IMR-90 (cell line): ENCODE data around the gene PINK1. TPM values are rescaled to one million over a fixed set of nuclear protein-coding genes. Genes with fewer than 3 reads are reported as not detected.

Source experiments
- ATAC-seq: fragments of 200-7000 bp; cut with Tn5 transposase; 2 replicates; pipeline ENCODE4 v1.9.1; 2020; ENCODE audit warnings: low read depth, mild to moderate bottlenecking, moderate library complexity
- BruUV-seq: library from RNA; stranded (reverse); fragments of 400-500 nt; replicated peaks from 2 replicates; lab custom pipeline; 2021; lab: Mats Ljungman, UMichigan
- CTCF ChIA-PET: fragments of 300-600 bp; formaldehyde crosslinking; extraction: SDS; loops from one replicate; lab custom pipeline; 2021; ENCODE audit warnings: antibody characterized with exemption; lab: Yijun Ruan, JAX
- POLR2A ChIA-PET: fragments of 300-600 bp; sonication (Branson Sonifier 250); formaldehyde crosslinking; loops from one replicate; lab custom pipeline; 2022; ENCODE audit warnings: antibody characterized with exemption; ENCODE audit not compliant: unreplicated experiment; lab: Charles Lee
- DNase-seq: peaks from one replicate; pipeline ENCODE4 v3.0.0; 2013
- H2AFZ ChIP-seq: replicated peaks from 2 replicates; pipeline ENCODE3; 2013; ENCODE audit warnings: low read length, mild to moderate bottlenecking; ENCODE audit not compliant: poor library complexity
- H2AK5ac ChIP-seq: 2 replicates; pipeline ENCODE4 v1.6.1; 2013; ENCODE audit warnings: low read depth, low read length, inconsistent platforms
- H2AK9ac ChIP-seq: replicated peaks from 2 replicates; pipeline ENCODE3; 2013; ENCODE audit warnings: mild to moderate bottlenecking, low read depth, low read length, moderate library complexity; ENCODE audit not compliant: poor library complexity
- H2BK120ac ChIP-seq: 2 replicates; pipeline ENCODE4 v1.6.1; 2013; ENCODE audit warnings: low read depth, low read length, inconsistent platforms
- H2BK15ac ChIP-seq: 3 replicates; pipeline ENCODE4 v1.6.1; 2013; ENCODE audit warnings: low read depth, low read length, inconsistent platforms
- H2BK20ac ChIP-seq: 2 replicates; pipeline ENCODE4 v1.6.1; 2013; ENCODE audit warnings: low read depth, mild to moderate bottlenecking, inconsistent platforms, low read length, moderate library complexity
- H2BK5ac ChIP-seq: 2 replicates; pipeline ENCODE4 v1.6.1; 2013; ENCODE audit warnings: mild to moderate bottlenecking, low read depth, low read length, inconsistent platforms; ENCODE audit not compliant: poor library complexity, severe bottlenecking
- H3K14ac ChIP-seq: replicated peaks from 2 replicates; pipeline ENCODE4 v1.6.1; 2013; ENCODE audit warnings: low read depth, low read length, inconsistent platforms
- H3K18ac ChIP-seq: 2 replicates; pipeline ENCODE4 v1.6.1; 2013; ENCODE audit warnings: low read depth, low read length, control low read depth
- H3K23ac ChIP-seq: 2 replicates; pipeline ENCODE4 v1.6.1; 2013; ENCODE audit warnings: low read depth, low read length, inconsistent platforms
- H3K27ac ChIP-seq: 2 replicates; pipeline ENCODE4 v1.5.1; 2013; ENCODE audit warnings: mild to moderate bottlenecking, control low read depth, low read length; ENCODE audit not compliant: insufficient read depth
- H3K27me3 ChIP-seq: 2 replicates; pipeline ENCODE4 v1.6.1; 2013; ENCODE audit warnings: low read length; ENCODE audit not compliant: control insufficient read depth, insufficient read depth
- H3K36me3 ChIP-seq: 2 replicates; pipeline ENCODE4 v1.6.1; 2013; ENCODE audit warnings: low read length, mixed read lengths; ENCODE audit not compliant: control insufficient read depth, insufficient read depth
- H3K4ac ChIP-seq: 2 replicates; pipeline ENCODE4 v1.6.1; 2013; ENCODE audit warnings: low read depth, low read length, inconsistent platforms
- H3K4me1 ChIP-seq: 2 replicates; pipeline ENCODE4 v1.6.1; 2013; ENCODE audit warnings: low read length, mixed read lengths; ENCODE audit not compliant: control insufficient read depth, insufficient read depth
- H3K4me2 ChIP-seq: 2 replicates; pipeline ENCODE4 v1.6.1; 2013; ENCODE audit warnings: low read depth, mild to moderate bottlenecking, control low read depth, low read length, moderate library complexity
- H3K4me3 ChIP-seq: 2 replicates; pipeline ENCODE4 v1.5.1; 2013; ENCODE audit warnings: low read depth, mild to moderate bottlenecking, control low read depth, low read length, moderate library complexity; ENCODE audit not compliant: insufficient read depth
- H3K56ac ChIP-seq: 2 replicates; pipeline ENCODE4 v1.6.1; 2013; ENCODE audit warnings: low read length, inconsistent platforms; ENCODE audit not compliant: insufficient read depth; ENCODE audit errors: extremely low read depth
- H3K79me1 ChIP-seq, 2 experiments: 2 replicates each; pipeline ENCODE4 v1.6.1; 2013; ENCODE audit warnings: low read length in 2 of 2, inconsistent platforms in 1 of 2, low read depth in 1 of 2
- H3K9ac ChIP-seq: 2 replicates; pipeline ENCODE4 v1.6.1; 2013; ENCODE audit warnings: low read depth, low read length, control low read depth
- H3K9me1 ChIP-seq: 2 replicates; pipeline ENCODE4 v1.6.1; 2013; ENCODE audit warnings: low read length, inconsistent platforms; ENCODE audit not compliant: insufficient read depth
- H3K9me3 ChIP-seq: 2 replicates; pipeline ENCODE4 v1.6.1; 2013; ENCODE audit warnings: low read length; ENCODE audit not compliant: control insufficient read depth, insufficient read depth
- H4K20me1 ChIP-seq: 2 replicates; pipeline ENCODE4 v1.6.1; 2013; ENCODE audit warnings: low read length, inconsistent platforms; ENCODE audit not compliant: insufficient read depth
- H4K5ac ChIP-seq: 2 replicates; pipeline ENCODE4 v1.6.1; 2013; ENCODE audit warnings: mild to moderate bottlenecking, low read depth, low read length, control low read depth
- H4K8ac ChIP-seq, 2 experiments: 2 replicates each; pipeline ENCODE4 v1.6.1; 2013; ENCODE audit warnings: low read depth in 2 of 2, low read length in 2 of 2, control low read depth in 1 of 2, inconsistent platforms in 1 of 2
- H4K91ac ChIP-seq: 2 replicates; pipeline ENCODE4 v1.6.1; 2013; ENCODE audit warnings: low read depth, low read length, inconsistent platforms; ENCODE audit not compliant: insufficient read depth
- BHLHE40 ChIP-seq: fragments of 150-350 bp; IDR thresholded peaks from 2 replicates; pipeline ENCODE4 v1.6.1; 2016; ENCODE audit warnings: mild to moderate bottlenecking, low read depth, low read length
- CEBPB ChIP-seq: IDR thresholded peaks from 2 replicates; pipeline ENCODE4 v1.6.1; 2012; ENCODE audit warnings: low read depth, low read length, improper control_type of control experiment
- CHD1 ChIP-seq: IDR thresholded peaks from 2 replicates; pipeline ENCODE4 v1.6.1; 2012; ENCODE audit warnings: low read depth, low read length, improper control_type of control experiment
- FOS ChIP-seq: fragments of 150-350 bp; IDR thresholded peaks from 2 replicates; pipeline ENCODE4 v1.6.1; 2016; ENCODE audit warnings: low read depth, low read length
- MAFK ChIP-seq: IDR thresholded peaks from 2 replicates; pipeline ENCODE4 v1.6.1; 2012; ENCODE audit warnings: low read depth, low read length, improper control_type of control experiment
- MAZ ChIP-seq: IDR thresholded peaks from 2 replicates; pipeline ENCODE4 v1.6.1; 2012; ENCODE audit warnings: low read depth, mild to moderate bottlenecking, low read length, improper control_type of control experiment, moderate library complexity, borderline replicate concordance
- MXI1 ChIP-seq: IDR thresholded peaks from 2 replicates; pipeline ENCODE4 v1.6.1; 2012; ENCODE audit warnings: low read depth, mild to moderate bottlenecking, low read length, moderate library complexity, borderline replicate concordance
- NFE2L2 ChIP-seq: fragments of 150-350 bp; IDR thresholded peaks from 2 replicates; pipeline ENCODE4 v1.6.1; 2016; ENCODE audit warnings: low read depth, mild to moderate bottlenecking, low read length
- POLR2A ChIP-seq: IDR thresholded peaks from 2 replicates; pipeline ENCODE4 v1.6.1; 2012; ENCODE audit warnings: mild to moderate bottlenecking, low read depth, low read length
- RAD21 ChIP-seq: IDR thresholded peaks from 2 replicates; pipeline ENCODE4 v1.6.1; 2012; ENCODE audit warnings: low read length, improper control_type of control experiment
- RCOR1 ChIP-seq: IDR thresholded peaks from 2 replicates; pipeline ENCODE4 v1.6.1; 2012; ENCODE audit warnings: mild to moderate bottlenecking, low read length, improper control_type of control experiment; ENCODE audit not compliant: insufficient replicate concordance
- RFX5 ChIP-seq: IDR thresholded peaks from 2 replicates; pipeline ENCODE4 v1.8.0; 2012; ENCODE audit warnings: low read depth, mild to moderate bottlenecking, low read length, moderate library complexity
- SMC3 ChIP-seq: fragments of 150-350 bp; IDR thresholded peaks from 2 replicates; pipeline ENCODE4 v1.6.1; 2016; ENCODE audit warnings: low read depth, mild to moderate bottlenecking, antibody characterized with exemption, low read length, moderate library complexity
- WGBS, 2 experiments: methylation state at CpG; one replicate each; pipeline versions ENCODE4 v1.1.5 to v1.1.7; 2013; ENCODE audit warnings: missing lambda C conversion rate in 2 of 2; ENCODE audit not compliant: insufficient read length in 1 of 2; ENCODE audit errors: extremely low coverage in 2 of 2; 5-methylcytosine and 5-hydroxymethylcytosine counted together
- dilution Hi-C: fragments of 300-500 bp; cut with HindIII; formaldehyde crosslinking; loops from one replicate; pipeline ENCODE4 v1.14.3; 2018; ENCODE audit warnings: low sequenced_read_pairs; ENCODE audit not compliant: unreplicated experiment
- in situ Hi-C: fragments of 300-500 bp; cut with MboI; formaldehyde crosslinking; loops from 3 replicates; pipeline ENCODE4 v1.14.3; 2019; ENCODE audit warnings: low sequenced_read_pairs, inconsistent platforms, mixed read lengths
- intact Hi-C: fragments of 100-400 bp; cut with micrococcal nuclease; formaldehyde crosslinking; loops from 2 replicates; pipeline ENCODE4 v1.10.0; 2022
- polyA plus RNA-seq, 3 experiments: library from polyadenylated mRNA; depleted of rRNA; stranded (reverse); fragments of >200 nt; gene quantifications; 2 replicates each; pipeline ENCODE4 v1.2.3, GENCODE V29; 2012; ENCODE audit warnings: low replicate concordance in 1 of 3
- total RNA-seq: library from RNA; depleted of rRNA; stranded (reverse); fragments of >200 nt; gene quantifications from 2 replicates; pipeline ENCODE4 v1.2.3, GENCODE V29; 2012
- TF ChIP-seq, protein P1 (sequence below): fragments of 150-350 bp; IDR thresholded peaks from 2 replicates; pipeline ENCODE4 v1.6.1; 2016; ENCODE audit warnings: low read depth, mild to moderate bottlenecking, low read length, moderate library complexity, borderline replicate concordance
- TF ChIP-seq, protein P2 (sequence below): fragments of 150-350 bp; IDR thresholded peaks from 2 replicates; pipeline ENCODE4 v1.6.1; 2017; ENCODE audit warnings: mild to moderate bottlenecking, antibody characterized with exemption, low read length, low read depth
- TF ChIP-seq, protein P3 (sequence below): conservative IDR thresholded peaks from 2 replicates; pipeline ENCODE4 v1.5.1; 2012; ENCODE audit warnings: mild to moderate bottlenecking, low read depth, low read length, improper control_type of control experiment

The PINK1 gene
- total and polyA plus RNA-seq, 2 of the 4 experiments (the other 2 are of a cell fraction): 52.9 to 55.2 TPM

DNA sequence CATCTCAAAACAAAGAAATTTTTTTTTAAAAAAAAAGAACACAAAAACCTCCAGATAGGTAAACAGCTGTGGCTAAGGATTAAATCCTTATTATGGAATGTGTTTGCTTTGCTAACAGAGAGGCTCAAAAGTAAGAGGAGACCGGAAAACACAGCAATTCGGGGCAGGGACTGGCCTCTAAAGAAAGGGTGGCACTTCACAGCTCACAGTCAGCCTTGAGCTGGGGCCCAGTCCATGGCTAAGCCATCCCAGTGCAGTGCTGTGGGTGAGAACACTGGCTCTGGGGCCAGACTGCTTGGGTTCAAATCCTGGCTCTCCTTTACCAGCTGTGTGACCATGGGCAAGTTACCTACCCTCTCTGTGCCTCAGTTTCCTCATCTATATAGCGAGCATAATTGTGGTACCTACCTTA lies 56.4 kb downstream of the PINK1 start:
- dilution Hi-C loops: no loop called here
- H3K4ac ChIP-seq: no peak overlapping the region
- H2BK5ac ChIP-seq: no peak overlapping the region
- H3K9ac ChIP-seq: no peak overlapping the region
- H3K18ac ChIP-seq: no peak overlapping the region
- no peak overlapping the region for H4K5ac ChIP-seq
- H3K9me3 ChIP-seq: no peaks in the 10 kb centered on the region
- in situ Hi-C loops: loop anchor here (25.0 kb wide), 1 partner anchor 673 kb away; no protein-coding TSS in a partner anchor
- H2BK20ac ChIP-seq: no peak overlapping the region
- H3K9me1 ChIP-seq: no peaks in the 10 kb centered on the region
- H4K20me1 ChIP-seq: no peaks in the 10 kb centered on the region
- H3K4me1 ChIP-seq: no peaks in the 10 kb centered on the region
- H3K14ac ChIP-seq: no peak overlapping the region
- H2AK9ac ChIP-seq: no peak overlapping the region
- ChIA-PET POLR2A (no interaction called here), CTCF (no interaction called here)
- no peak overlapping the region for H2AFZ ChIP-seq
- no peak overlapping the region for H4K91ac ChIP-seq
- DNase-seq (no peak), ATAC-seq (no peak)
- intact Hi-C loops: no loop called here
- H3K36me3 ChIP-seq: peaks cover 6% of the 10 kb centered on the region
- BruUV-seq: no TSS peak
- no peak overlapping the region for H3K27ac ChIP-seq
- H3K27me3 ChIP-seq: no peaks in the 10 kb centered on the region
- no peak for TF ChIP-seq FOS
- TF ChIP-seq, protein P1, sequence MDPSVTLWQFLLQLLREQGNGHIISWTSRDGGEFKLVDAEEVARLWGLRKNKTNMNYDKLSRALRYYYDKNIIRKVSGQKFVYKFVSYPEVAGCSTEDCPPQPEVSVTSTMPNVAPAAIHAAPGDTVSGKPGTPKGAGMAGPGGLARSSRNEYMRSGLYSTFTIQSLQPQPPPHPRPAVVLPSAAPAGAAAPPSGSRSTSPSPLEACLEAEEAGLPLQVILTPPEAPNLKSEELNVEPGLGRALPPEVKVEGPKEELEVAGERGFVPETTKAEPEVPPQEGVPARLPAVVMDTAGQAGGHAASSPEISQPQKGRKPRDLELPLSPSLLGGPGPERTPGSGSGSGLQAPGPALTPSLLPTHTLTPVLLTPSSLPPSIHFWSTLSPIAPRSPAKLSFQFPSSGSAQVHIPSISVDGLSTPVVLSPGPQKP: no peak
- no peak for TF ChIP-seq MAFK
- no peak for TF ChIP-seq RCOR1
- TF ChIP-seq, protein P2, sequence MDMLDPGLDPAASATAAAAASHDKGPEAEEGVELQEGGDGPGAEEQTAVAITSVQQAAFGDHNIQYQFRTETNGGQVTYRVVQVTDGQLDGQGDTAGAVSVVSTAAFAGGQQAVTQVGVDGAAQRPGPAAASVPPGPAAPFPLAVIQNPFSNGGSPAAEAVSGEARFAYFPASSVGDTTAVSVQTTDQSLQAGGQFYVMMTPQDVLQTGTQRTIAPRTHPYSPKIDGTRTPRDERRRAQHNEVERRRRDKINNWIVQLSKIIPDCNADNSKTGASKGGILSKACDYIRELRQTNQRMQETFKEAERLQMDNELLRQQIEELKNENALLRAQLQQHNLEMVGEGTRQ: no peak
- TF ChIP-seq CHD1: no peak
- TF ChIP-seq MXI1: no peak
- TF ChIP-seq SMC3: no peak
- no peak for TF ChIP-seq MAZ
- TF ChIP-seq POLR2A: no peak
- TF ChIP-seq RFX5: no peak
- TF ChIP-seq CEBPB: no peak
- no peak for TF ChIP-seq RAD21
- no peak for TF ChIP-seq BHLHE40
- no peak for TF ChIP-seq NFE2L2
- TF ChIP-seq, protein P3, sequence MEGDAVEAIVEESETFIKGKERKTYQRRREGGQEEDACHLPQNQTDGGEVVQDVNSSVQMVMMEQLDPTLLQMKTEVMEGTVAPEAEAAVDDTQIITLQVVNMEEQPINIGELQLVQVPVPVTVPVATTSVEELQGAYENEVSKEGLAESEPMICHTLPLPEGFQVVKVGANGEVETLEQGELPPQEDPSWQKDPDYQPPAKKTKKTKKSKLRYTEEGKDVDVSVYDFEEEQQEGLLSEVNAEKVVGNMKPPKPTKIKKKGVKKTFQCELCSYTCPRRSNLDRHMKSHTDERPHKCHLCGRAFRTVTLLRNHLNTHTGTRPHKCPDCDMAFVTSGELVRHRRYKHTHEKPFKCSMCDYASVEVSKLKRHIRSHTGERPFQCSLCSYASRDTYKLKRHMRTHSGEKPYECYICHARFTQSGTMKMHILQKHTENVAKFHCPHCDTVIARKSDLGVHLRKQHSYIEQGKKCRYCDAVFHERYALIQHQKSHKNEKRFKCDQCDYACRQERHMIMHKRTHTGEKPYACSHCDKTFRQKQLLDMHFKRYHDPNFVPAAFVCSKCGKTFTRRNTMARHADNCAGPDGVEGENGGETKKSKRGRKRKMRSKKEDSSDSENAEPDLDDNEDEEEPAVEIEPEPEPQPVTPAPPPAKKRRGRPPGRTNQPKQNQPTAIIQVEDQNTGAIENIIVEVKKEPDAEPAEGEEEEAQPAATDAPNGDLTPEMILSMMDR: no peak
- no peak overlapping the region for H2BK15ac ChIP-seq
- peaks cover 0 to 7% of the 10 kb centered on the region in 2 experiments; a peak in 1 of 4 replicates for H3K79me1 ChIP-seq
- no peak overlapping the region for H2AK5ac ChIP-seq
- no peak overlapping the region for H3K56ac ChIP-seq
- no peak overlapping the region for H3K4me3 ChIP-seq
- H3K23ac ChIP-seq: no peak overlapping the region
- H2BK120ac ChIP-seq: no peak overlapping the region
- WGBS, 2 experiments: no CpG with 5 or more reads among the region's 3 CpGs
- H4K8ac ChIP-seq: no peak overlapping the region
- no peak overlapping the region for H3K4me2 ChIP-seq
